CD4-positive, alpha-beta T cell treated with Interleukin-4 for 1 hour (primary cell): ENCODE results near the gene MYL6B.
"Not testable (repeated sequence)": the region's sequence is repeated elsewhere in the genome, so short reads cannot be mapped to it uniquely, and the experiment has no call there.

Experiments
- DNase-seq, 2 donors: peaks; one replicate each; pipeline ENCODE4 v3.0.0-alpha.2; 2020 to 2022

Gene MYL6B

GRCh38 chr12:56154246-56154771 is 1.9 kb downstream of the MYL6B start:
- no peak for DNase-seq

GRCh38 chr12:56154818-56155217 is 2.4 kb downstream of the MYL6B start:
- DNase-seq, result no peak

- DNase-seq, result no peak
Observed at GRCh38 chr12:56155256-56155845, 3.0 kb downstream of the MYL6B start.

- DNase-seq, result not testable (repeated sequence)
Observed at GRCh38 chr12:56156464-56157200, 4.2 kb downstream of the MYL6B start.

GRCh38 chr12:56157201-56158028 is 5.0 kb downstream of the MYL6B start:
- DNase-seq, result peak; percentile 73 to 80

GRCh38 chr12:56158029-56158925 is 5.9 kb downstream of the MYL6B start, which contains the start of gene MYL6:
Gene MYL6 (plus strand): TSS chr12:56158359. CDS start chr12:56158402, 43 bp downstream.
- DNase-seq, result peak; percentile 95

- DNase-seq, result peak in 1 of 2 donors; percentile 38
Observed at GRCh38 chr12:56158926-56159461, 6.6 kb downstream of the MYL6B start.

- DNase-seq, result no peak
Observed at GRCh38 chr12:56159482-56160192, 7.2 kb downstream of the MYL6B start.

GRCh38 chr12:56160193-56160763 is 7.9 kb downstream of the MYL6B start:
- peak; percentile 61 to 75 for DNase-seq

- DNase-seq, result no peak
Observed at GRCh38 chr12:56160894-56161689, 8.7 kb downstream of the MYL6B start.

GRCh38 chr12:56161690-56162351 is 9.4 kb downstream of the MYL6B start:
- DNase-seq, result no peak

GRCh38 chr12:56162468-56163290 is 10.3 kb downstream of the MYL6B start:
- DNase-seq, result no peak

GRCh38 chr12:56163533-56164344 is 11.4 kb downstream of the MYL6B start:
- DNase-seq, result no peak

GRCh38 chr12:56164345-56164729 is 11.9 kb downstream of the MYL6B start:
- no peak for DNase-seq

GRCh38 chr12:56165369-56165768 is 13.0 kb downstream of the MYL6B start:
- DNase-seq, result no peak

- no peak for DNase-seq
Observed at GRCh38 chr12:56169229-56169759, 16.9 kb downstream of the MYL6B start.

GRCh38 chr12:56172839-56173238 is 20.5 kb downstream of the MYL6B start:
- no peak for DNase-seq
